GM23338 (cell line): ENCODE data around the gene KRTAP9-6. TPM values are rescaled to one million over a fixed set of nuclear protein-coding genes. Genes with fewer than 3 reads are reported as not detected.

Source experiments
- ATAC-seq: fragments of 200-7000 bp; cut with Tn5 transposase; 3 replicates; pipeline ENCODE4 v1.9.1; 2020
- DNase-seq: peaks from one replicate; pipeline ENCODE4 v3.0.0-alpha.2; 2015; ENCODE audit warnings: low spot score
- H2AFZ ChIP-seq: fragments of 200-600 bp; sonication (generic); 2 replicates; pipeline ENCODE4 v1.8.0; 2016; ENCODE audit warnings: antibody characterized with exemption, mild to moderate bottlenecking, moderate library complexity
- H3F3A ChIP-seq: fragments of 200-600 bp; sonication (generic); replicated peaks from 2 replicates; pipeline ENCODE4 v1.8.0; 2017; ENCODE audit warnings: antibody characterized with exemption, mixed run types, low read depth
- H3K27ac ChIP-seq: fragments of 200-600 bp; sonication (generic); 2 replicates; pipeline ENCODE4 v1.6.1; 2016; ENCODE audit warnings: low read depth
- H3K27me3 ChIP-seq: fragments of 200-600 bp; sonication (generic); 2 replicates; pipeline ENCODE4 v1.8.0; 2016; ENCODE audit warnings: mild to moderate bottlenecking, mixed run types, moderate library complexity; ENCODE audit not compliant: insufficient read depth
- H3K36me3 ChIP-seq: fragments of 200-600 bp; sonication (generic); 2 replicates; pipeline ENCODE4 v1.8.0; 2016; ENCODE audit warnings: mild to moderate bottlenecking; ENCODE audit not compliant: insufficient read depth
- H3K4me1 ChIP-seq: fragments of 200-600 bp; sonication (generic); 2 replicates; pipeline ENCODE4 v1.8.0; 2016; ENCODE audit warnings: mild to moderate bottlenecking, moderate library complexity; ENCODE audit not compliant: insufficient read depth
- H3K4me2 ChIP-seq: fragments of 200-600 bp; sonication (generic); 2 replicates; pipeline ENCODE4 v1.7.1; 2017; ENCODE audit warnings: mixed run types
- H3K4me3 ChIP-seq: fragments of 200-600 bp; sonication (generic); 2 replicates; pipeline ENCODE4 v1.6.1; 2016; ENCODE audit warnings: mixed run types
- H3K79me2 ChIP-seq: fragments of 200-600 bp; sonication (generic); replicated peaks from 2 replicates; pipeline ENCODE4 v1.8.0; 2017; ENCODE audit warnings: mild to moderate bottlenecking; ENCODE audit not compliant: insufficient read depth
- H3K9me2 ChIP-seq: fragments of 200-600 bp; sonication (generic); 2 replicates; pipeline ENCODE4 v1.8.0; 2017; ENCODE audit not compliant: insufficient read depth
- H4K20me1 ChIP-seq: fragments of 200-600 bp; sonication (generic); replicated peaks from 2 replicates; pipeline ENCODE4 v1.8.0; 2017; ENCODE audit warnings: mild to moderate bottlenecking; ENCODE audit not compliant: insufficient read depth
- H3K27ac Mint-ChIP-seq: 2 replicates; pipeline ENCODE4 v1.8.0; 2020; ENCODE audit warnings: inconsistent platforms, mild to moderate bottlenecking, moderate library complexity, mixed read lengths
- H3K27me3 Mint-ChIP-seq: 3 replicates; pipeline ENCODE4 v1.8.0; 2022; ENCODE audit warnings: low read depth, mild to moderate bottlenecking, moderate library complexity, mixed read lengths, inconsistent platforms; ENCODE audit not compliant: insufficient read depth, poor library complexity
- H3K36me3 Mint-ChIP-seq: 3 replicates; pipeline ENCODE4 v1.8.0; 2021; ENCODE audit warnings: low read depth, mild to moderate bottlenecking, inconsistent platforms, moderate library complexity, mixed read lengths
- H3K4me1 Mint-ChIP-seq: 3 replicates; pipeline ENCODE4 v1.8.0; 2020; ENCODE audit warnings: mild to moderate bottlenecking, inconsistent platforms, mixed read lengths
- H3K4me3 Mint-ChIP-seq: 3 replicates; pipeline ENCODE4 v1.8.0; 2021; ENCODE audit warnings: moderate library complexity, mild to moderate bottlenecking, inconsistent platforms, mixed read lengths
- H3K9me3 Mint-ChIP-seq: 3 replicates; pipeline ENCODE4 v1.8.0; 2020; ENCODE audit warnings: moderate library complexity, mild to moderate bottlenecking, inconsistent platforms, mixed read lengths
- CTCF ChIP-seq, 2 experiments: fragments of 200-600 bp in 1 of 2; sonication (generic) in 1 of 2; conservative IDR thresholded peaks; 2 replicates each; pipeline versions ENCODE4 v1.5.1 to v1.6.1; 2016 to 2017; ENCODE audit warnings: antibody characterized with exemption in 2 of 2, low read depth in 2 of 2, mild to moderate bottlenecking in 2 of 2, moderate library complexity in 1 of 2
- EZH2 ChIP-seq: fragments of 200-600 bp; sonication (generic); IDR thresholded peaks from one replicate; pipeline ENCODE4 v1.8.0; 2017; ENCODE audit warnings: antibody characterized with exemption, mild to moderate bottlenecking, low read depth; ENCODE audit not compliant: unreplicated experiment
- EZH2phosphoT487 ChIP-seq: fragments of 200-600 bp; sonication (generic); IDR thresholded peaks from one replicate; pipeline ENCODE4 v1.8.1; 2018; ENCODE audit warnings: antibody characterized with exemption; ENCODE audit not compliant: unreplicated experiment
- JUNB ChIP-seq: IDR thresholded peaks from one replicate; pipeline ENCODE4 v1.6.1; 2016; ENCODE audit warnings: antibody characterized with exemption; ENCODE audit not compliant: unreplicated experiment
- NANOG ChIP-seq: IDR thresholded peaks from 2 replicates; pipeline ENCODE4 v1.6.1; 2016; ENCODE audit warnings: antibody characterized with exemption, borderline replicate concordance
- STAT1 ChIP-seq: IDR thresholded peaks from one replicate; pipeline ENCODE4 v1.6.1; 2016; ENCODE audit warnings: antibody characterized with exemption; ENCODE audit not compliant: unreplicated experiment
- ZNF114 ChIP-seq: fragments of 250-450 bp; sonication (Bioruptor Pico); IDR thresholded peaks from 2 replicates; pipeline ENCODE4 v1.5.0; 2020; ENCODE audit warnings: mild to moderate bottlenecking, moderate library complexity
- ZNF331 ChIP-seq: fragments of 250-450 bp; sonication (Bioruptor Pico); IDR thresholded peaks from 2 replicates; pipeline ENCODE4 v1.5.0; 2020; ENCODE audit warnings: low read depth, mild to moderate bottlenecking, moderate library complexity
- polyA plus RNA-seq: library from polyadenylated mRNA; unstranded; fragments of >200 nt; fragmentation: Nextera tagmentation; extraction: Ambion mirVana; gene quantifications from 2 replicates; pipeline ENCODE4 v1.2.1, GENCODE V29; 2016
- total RNA-seq: library from RNA; depleted of rRNA; stranded (reverse); fragments of >200 nt; shearing (Covaris generic); gene quantifications from 2 replicates; pipeline ENCODE4 v1.2.3, GENCODE V29; 2014
- TF ChIP-seq, protein P1 (sequence below): IDR thresholded peaks from 2 replicates; pipeline ENCODE4 v1.6.1; 2016; ENCODE audit warnings: antibody characterized with exemption
- TF ChIP-seq, protein P2 (sequence below): IDR thresholded peaks from one replicate; pipeline ENCODE4 v1.6.1; 2018; ENCODE audit warnings: antibody characterized with exemption; ENCODE audit not compliant: unreplicated experiment

Gene KRTAP9-6
- total and polyA plus RNA-seq, 2 experiments from 2014 or later, result not detected

DNA sequence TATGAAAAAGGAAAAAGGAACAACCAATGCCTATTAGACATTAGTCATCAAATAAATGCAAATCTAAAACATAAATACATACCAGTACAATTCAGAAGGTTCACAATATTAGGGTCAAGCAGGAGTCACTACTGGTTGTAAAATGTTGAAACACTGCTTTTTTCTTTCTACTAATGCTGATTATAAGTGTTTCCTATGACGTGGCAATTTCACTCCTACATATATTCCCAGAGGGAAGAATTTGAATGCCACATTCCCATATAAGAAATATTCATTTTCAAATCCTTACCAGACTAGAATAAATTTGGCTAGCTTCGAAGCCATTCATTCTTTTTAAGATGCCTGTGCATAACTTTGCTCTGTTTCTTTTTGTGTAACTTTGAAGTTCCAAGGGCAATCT, 41.4 kb upstream of the KRTAP9-6 start (continued):
- TF ChIP-seq EZH2 (no peak), STAT1 (no peak), EZH2phosphoT487 (no peak), ZNF331 (no peak), NANOG (no peak), CTCF (conservative IDR thresholded peaks at IDR 0.05; ENCODE audit: low read depth in 2 of 2) (no peak)
- TF ChIP-seq, protein P1, sequence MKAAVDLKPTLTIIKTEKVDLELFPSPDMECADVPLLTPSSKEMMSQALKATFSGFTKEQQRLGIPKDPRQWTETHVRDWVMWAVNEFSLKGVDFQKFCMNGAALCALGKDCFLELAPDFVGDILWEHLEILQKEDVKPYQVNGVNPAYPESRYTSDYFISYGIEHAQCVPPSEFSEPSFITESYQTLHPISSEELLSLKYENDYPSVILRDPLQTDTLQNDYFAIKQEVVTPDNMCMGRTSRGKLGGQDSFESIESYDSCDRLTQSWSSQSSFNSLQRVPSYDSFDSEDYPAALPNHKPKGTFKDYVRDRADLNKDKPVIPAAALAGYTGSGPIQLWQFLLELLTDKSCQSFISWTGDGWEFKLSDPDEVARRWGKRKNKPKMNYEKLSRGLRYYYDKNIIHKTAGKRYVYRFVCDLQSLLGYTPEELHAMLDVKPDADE, result no peak
- TF ChIP-seq, protein P2, sequence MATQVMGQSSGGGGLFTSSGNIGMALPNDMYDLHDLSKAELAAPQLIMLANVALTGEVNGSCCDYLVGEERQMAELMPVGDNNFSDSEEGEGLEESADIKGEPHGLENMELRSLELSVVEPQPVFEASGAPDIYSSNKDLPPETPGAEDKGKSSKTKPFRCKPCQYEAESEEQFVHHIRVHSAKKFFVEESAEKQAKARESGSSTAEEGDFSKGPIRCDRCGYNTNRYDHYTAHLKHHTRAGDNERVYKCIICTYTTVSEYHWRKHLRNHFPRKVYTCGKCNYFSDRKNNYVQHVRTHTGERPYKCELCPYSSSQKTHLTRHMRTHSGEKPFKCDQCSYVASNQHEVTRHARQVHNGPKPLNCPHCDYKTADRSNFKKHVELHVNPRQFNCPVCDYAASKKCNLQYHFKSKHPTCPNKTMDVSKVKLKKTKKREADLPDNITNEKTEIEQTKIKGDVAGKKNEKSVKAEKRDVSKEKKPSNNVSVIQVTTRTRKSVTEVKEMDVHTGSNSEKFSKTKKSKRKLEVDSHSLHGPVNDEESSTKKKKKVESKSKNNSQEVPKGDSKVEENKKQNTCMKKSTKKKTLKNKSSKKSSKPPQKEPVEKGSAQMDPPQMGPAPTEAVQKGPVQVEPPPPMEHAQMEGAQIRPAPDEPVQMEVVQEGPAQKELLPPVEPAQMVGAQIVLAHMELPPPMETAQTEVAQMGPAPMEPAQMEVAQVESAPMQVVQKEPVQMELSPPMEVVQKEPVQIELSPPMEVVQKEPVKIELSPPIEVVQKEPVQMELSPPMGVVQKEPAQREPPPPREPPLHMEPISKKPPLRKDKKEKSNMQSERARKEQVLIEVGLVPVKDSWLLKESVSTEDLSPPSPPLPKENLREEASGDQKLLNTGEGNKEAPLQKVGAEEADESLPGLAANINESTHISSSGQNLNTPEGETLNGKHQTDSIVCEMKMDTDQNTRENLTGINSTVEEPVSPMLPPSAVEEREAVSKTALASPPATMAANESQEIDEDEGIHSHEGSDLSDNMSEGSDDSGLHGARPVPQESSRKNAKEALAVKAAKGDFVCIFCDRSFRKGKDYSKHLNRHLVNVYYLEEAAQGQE, result no peak

- ATAC-seq (no peak), DNase-seq (no peak)
- Histone ChIP-seq H3K4me1 (no peaks in the 10 kb centered on the region), H3K4me2 (no peak overlapping the region), H3F3A (no peaks in the 10 kb centered on the region), H3K27ac (no peak overlapping the region), H4K20me1 (no peaks in the 10 kb centered on the region), H3K27me3 (no peaks in the 10 kb centered on the region), H3K36me3 (no peaks in the 10 kb centered on the region), H3K9me2 (no peaks in the 10 kb centered on the region), H2AFZ (no peak overlapping the region), H3K4me3 (no peak overlapping the region), H3K79me2 (no peaks in the 10 kb centered on the region)
- Mint-ChIP-seq H3K27me3 (no peaks in the 10 kb centered on the region), H3K36me3 (no peaks in the 10 kb centered on the region), H3K4me3 (no peak overlapping the region), H3K27ac (no peak overlapping the region), H3K9me3 (no peaks in the 10 kb centered on the region), H3K4me1 (no peaks in the 10 kb centered on the region)
- TF ChIP-seq JUNB (no peak), CTCF (conservative IDR thresholded peaks at IDR 0.05; ENCODE audit: low read depth in 2 of 2) (no peak), ZNF331 (no peak), ZNF114 (no peak), NANOG (no peak), EZH2phosphoT487 (no peak)
- TF ChIP-seq, protein P2, result no peak
- TF ChIP-seq, protein P1, result no peak
Measured at GRCh38 chr17:41226051-41226450, 39.1 kb upstream of the KRTAP9-6 start.
